Epithelial cell of proximal tubule (primary cell): ENCODE data around the gene HAPLN3. TPM values are rescaled to one million over a fixed set of nuclear protein-coding genes. Genes with fewer than 3 reads are reported as not detected.

ENCODE experiments used
- DNase-seq: peaks from one replicate; pipeline ENCODE4 v3.0.0-alpha.2; 2011; ENCODE audit warnings: low read depth
- H3K4me3 ChIP-seq: 2 replicates; pipeline ENCODE4 v1.5.1; 2011; ENCODE audit warnings: low read depth, mild to moderate bottlenecking, low read length
- CTCF ChIP-seq: conservative IDR thresholded peaks from 2 replicates; pipeline ENCODE4 v1.5.1; 2012; ENCODE audit warnings: low read depth, mild to moderate bottlenecking, low read length
- total RNA-seq: library from RNA; depleted of rRNA; stranded (reverse); fragments of >200 nt; gene quantifications from 2 replicates; pipeline ENCODE4 v1.2.3, GENCODE V29; 2015

HAPLN3 gene
- total RNA-seq, 1 donor from 2014 or later, result 21.9 TPM

- no peak for DNase-seq
- H3K4me3 ChIP-seq, result no peak overlapping the region
Observed at GRCh38 chr15:88830016-88830415, 65.3 kb downstream of the HAPLN3 start.

DNA sequence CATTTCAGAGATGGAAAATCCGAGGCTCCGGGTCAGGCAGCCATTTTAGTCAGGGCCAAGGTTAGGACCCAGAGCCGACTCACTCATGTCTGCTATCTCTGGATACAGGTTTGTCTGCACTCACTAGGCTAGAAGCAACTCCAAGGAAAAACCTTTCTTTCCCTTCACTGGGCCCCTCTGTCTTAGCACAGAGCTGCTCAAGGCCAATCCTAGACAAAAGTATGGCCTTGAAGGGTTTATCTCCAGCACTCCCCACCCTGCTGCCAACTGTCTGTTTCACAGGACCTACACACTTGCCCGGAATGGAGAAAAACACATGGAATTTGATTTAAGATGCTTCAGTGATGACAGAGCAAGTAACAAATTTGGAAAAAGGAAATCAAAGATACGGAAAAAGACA is 66.6 kb downstream of the HAPLN3 start:
- TF ChIP-seq CTCF, result no peak
- H3K4me3 ChIP-seq, result no peak overlapping the region
- no peak for DNase-seq

More at GRCh38 chr15:88830016-88830415, 65.3 kb downstream of the HAPLN3 start:
- TF ChIP-seq CTCF, result no peak

Other genes starting within 250 kb of the HAPLN3 start
- gene ACAN, start 92.1 kb downstream of the HAPLN3 start, total RNA-seq, result not detected in 2 replicates
- 68.9 and 135 TPM in 2 replicates for gene MFGE8, start 17.8 kb upstream of the HAPLN3 start, total RNA-seq
- gene ABHD2, start 192.9 kb upstream of the HAPLN3 start, total RNA-seq, result 32.9 and 45.9 TPM in 2 replicates